Activated CD4-positive, alpha-beta T cell treated with anti-CD3 and anti-CD28 coated beads for 36 hours (primary cell): ENCODE measurements around the gene PIGZ. TPM values are rescaled to one million over a fixed set of nuclear protein-coding genes. Genes with fewer than 3 reads are reported as not detected.

ENCODE experiments used
- ATAC-seq: fragments of 200-7000 bp; cut with Tn5 transposase; one replicate; pipeline ENCODE4 v1.10.0; 2021; ENCODE audit warnings: mild to moderate bottlenecking, moderate library complexity
- CTCF ChIA-PET: fragments of 350-600 bp; sonication (Branson Sonifier 250); formaldehyde crosslinking; loops from one replicate; lab custom pipeline; 2021; ENCODE audit warnings: antibody characterized with exemption; lab: Charles Lee
- POLR2A ChIA-PET: fragments of 350-600 bp; sonication (Branson Sonifier 250); formaldehyde crosslinking; loops from one replicate; lab custom pipeline; 2021; ENCODE audit warnings: antibody characterized with exemption, inconsistent platforms; lab: Charles Lee
- DNase-seq: peaks from one replicate; pipeline ENCODE4 v3.0.0-alpha.2; 2020
- H3K27ac Mint-ChIP-seq: one replicate; pipeline ENCODE4 v1.8.0; 2021; ENCODE audit warnings: mixed read lengths
- H3K27me3 Mint-ChIP-seq: one replicate; pipeline ENCODE4 v1.8.0; 2021; ENCODE audit warnings: mixed read lengths
- H3K36me3 Mint-ChIP-seq: one replicate; pipeline ENCODE4 v1.8.0; 2021; ENCODE audit warnings: low read depth, mixed read lengths
- H3K4me1 Mint-ChIP-seq: one replicate; pipeline ENCODE4 v1.8.0; 2021; ENCODE audit warnings: mixed read lengths
- H3K4me3 Mint-ChIP-seq: one replicate; pipeline ENCODE4 v1.8.0; 2021; ENCODE audit warnings: mild to moderate bottlenecking, moderate library complexity, mixed read lengths
- H3K9me3 Mint-ChIP-seq: one replicate; pipeline ENCODE4 v1.8.0; 2021; ENCODE audit warnings: low read depth, mixed read lengths
- intact Hi-C, 2 experiments: fragments of 100-400 bp; cut with DNase I in 1 of 2; cut with micrococcal nuclease in 1 of 2; formaldehyde crosslinking; loops; one replicate each; pipeline versions ENCODE4 v1.14.2 to v1.15.1; 2022 to 2024; cut with DNase I, micrococcal nuclease
- total RNA-seq, 2 experiments: library from RNA; stranded (reverse); gene quantifications; one replicate each; pipeline ENCODE4 v1.2.3, GENCODE V29; 2021

The PIGZ gene
- total RNA-seq, 2 experiments from 2014 or later = 0.44 to 0.71 TPM

DNA sequence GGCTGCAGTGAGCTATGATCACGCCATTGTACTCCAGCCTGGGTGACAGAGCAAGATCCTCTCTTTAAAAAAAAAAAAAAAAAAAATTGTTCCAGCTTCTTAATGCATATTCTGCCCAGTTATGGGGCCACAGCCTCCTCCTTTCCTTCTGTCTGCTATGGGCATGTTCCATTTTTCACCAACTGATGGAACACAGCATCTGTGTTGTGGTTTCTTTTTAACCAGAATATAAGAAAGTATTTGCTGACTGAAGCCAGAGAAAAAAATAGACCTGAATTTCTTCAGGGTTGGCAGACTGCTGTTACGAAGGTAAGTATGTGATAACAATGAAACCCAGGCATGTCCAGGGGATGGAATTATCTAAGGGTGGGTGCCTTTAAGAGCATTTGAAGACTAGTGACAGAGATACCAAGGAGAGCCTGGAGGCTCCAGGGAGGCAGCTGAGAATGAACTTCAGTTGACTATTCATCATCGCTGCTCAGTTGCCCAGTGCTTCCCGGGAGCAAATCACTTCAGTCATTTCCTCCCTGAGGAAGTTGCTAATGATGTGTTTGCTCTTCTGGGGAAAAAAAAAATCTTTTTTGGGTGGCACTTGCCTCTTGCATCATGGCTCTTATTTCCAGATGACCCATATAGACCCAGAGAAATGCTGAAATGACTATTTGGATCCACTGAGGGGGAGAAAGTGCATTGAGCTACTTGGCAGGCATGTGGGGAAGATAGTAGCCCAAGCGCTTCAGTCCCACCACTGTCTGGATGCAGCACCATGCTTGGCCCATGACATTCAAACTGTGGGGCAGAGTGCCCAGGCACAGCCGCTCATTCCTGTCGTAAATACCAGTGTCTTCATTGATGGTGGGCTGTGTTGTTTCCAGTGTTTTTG, 40.8 kb downstream of the PIGZ start:
- peak overlapping the region; percentile 1 for H3K27ac Mint-ChIP-seq
- no peaks in the 10 kb centered on the region for H3K4me1 Mint-ChIP-seq
- H3K36me3 Mint-ChIP-seq = peaks cover 21% of the 10 kb centered on the region
- intact Hi-C loops = no loop called here
- no peak overlapping the region for H3K4me3 Mint-ChIP-seq
- DNase-seq (no peak), ATAC-seq (no peak)
- ChIA-PET CTCF (no interaction called here), POLR2A (no interaction called here)
- no peaks in the 10 kb centered on the region for H3K9me3 Mint-ChIP-seq
- H3K27me3 Mint-ChIP-seq = no peaks in the 10 kb centered on the region

DNA sequence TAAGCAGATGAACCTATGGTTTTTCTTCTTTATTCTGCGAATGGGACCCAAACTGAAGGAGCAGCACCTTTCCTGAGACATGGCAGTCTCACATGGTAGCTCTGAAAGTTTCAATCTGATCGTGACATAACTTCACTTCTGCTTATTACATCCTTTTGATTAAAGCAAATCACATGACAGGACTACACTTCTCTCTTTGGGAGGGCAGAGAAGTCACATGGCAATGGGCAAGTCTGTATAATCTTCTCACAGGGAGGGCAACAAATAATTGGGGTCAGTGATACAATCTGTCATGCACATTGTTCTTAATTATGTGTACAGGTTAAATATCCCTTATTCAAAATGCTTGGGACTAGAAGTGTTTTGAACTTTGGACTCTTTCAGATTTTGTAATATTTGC, 47.9 kb downstream of the PIGZ start:
- Mint-ChIP-seq H3K27me3 (no peaks in the 10 kb centered on the region), H3K9me3 (no peaks in the 10 kb centered on the region), H3K4me3 (no peak overlapping the region), H3K27ac (no peak overlapping the region), H3K36me3 (peaks cover 13% of the 10 kb centered on the region), H3K4me1 (no peaks in the 10 kb centered on the region)
- ChIA-PET CTCF (no interaction called here), POLR2A (no interaction called here)
- intact Hi-C loops = no loop called here
- no peak for DNase-seq
- ATAC-seq = no peak

DNA sequence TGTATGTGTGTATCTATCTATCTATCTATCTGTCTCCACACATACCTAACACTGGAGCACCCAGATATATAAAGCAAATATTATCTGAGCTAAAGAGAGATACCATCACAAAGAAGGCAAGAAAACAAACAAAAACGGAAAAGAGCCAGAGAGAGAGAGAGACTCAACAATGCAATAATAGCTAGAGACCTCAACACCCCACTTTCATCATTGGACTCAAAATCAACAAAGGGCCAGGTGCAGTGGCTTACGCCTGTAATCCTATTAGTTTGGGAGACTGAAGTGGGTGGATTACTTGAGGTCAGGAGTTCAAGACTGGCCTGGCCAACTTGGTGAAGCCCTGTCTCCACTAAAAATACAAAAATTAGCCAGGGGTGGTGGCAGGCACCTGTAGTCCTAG, 49.7 kb downstream of the PIGZ start:
- H3K4me1 Mint-ChIP-seq = no peaks in the 10 kb centered on the region
- ChIA-PET CTCF (no interaction called here), POLR2A (no interaction called here)
- H3K27me3 Mint-ChIP-seq = no peaks in the 10 kb centered on the region
- peaks cover 24% of the 10 kb centered on the region for H3K36me3 Mint-ChIP-seq
- no peak for ATAC-seq
- no peaks in the 10 kb centered on the region for H3K9me3 Mint-ChIP-seq
- no peak overlapping the region for H3K27ac Mint-ChIP-seq
- no peak for DNase-seq
- intact Hi-C loops = no loop called here
- no peak overlapping the region for H3K4me3 Mint-ChIP-seq

DNA sequence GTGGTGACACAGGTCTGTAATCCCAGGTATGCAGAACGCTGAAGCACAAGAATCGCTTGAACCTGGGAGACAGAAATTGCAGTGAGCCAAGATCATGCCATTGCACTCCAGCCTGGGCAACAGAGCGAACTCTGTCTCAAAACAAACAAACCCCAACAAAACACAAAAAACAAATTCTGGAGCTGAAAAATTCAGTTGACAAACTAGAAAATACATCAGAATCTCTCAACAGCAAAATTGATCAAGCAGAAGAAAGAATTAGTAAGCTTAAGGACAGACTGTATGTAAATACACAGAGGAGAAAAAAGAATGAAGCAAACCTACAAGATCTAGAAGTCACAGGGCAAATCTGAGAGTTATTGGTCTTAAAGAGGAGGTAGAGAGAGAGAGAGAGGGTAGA, 51.6 kb downstream of the PIGZ start:
- no peaks in the 10 kb centered on the region for H3K4me1 Mint-ChIP-seq
- no peak overlapping the region for H3K4me3 Mint-ChIP-seq
- no peaks in the 10 kb centered on the region for H3K27me3 Mint-ChIP-seq
- intact Hi-C loops = no loop called here
- no peak overlapping the region for H3K27ac Mint-ChIP-seq
- ChIA-PET POLR2A (no interaction called here), CTCF (interaction anchor here (0.7 kb wide), 1 partner anchor 263 kb away, joined by 3 read pairs; no protein-coding TSS in a partner anchor)
- peaks cover 23% of the 10 kb centered on the region for H3K36me3 Mint-ChIP-seq
- ATAC-seq (no peak), DNase-seq (no peak)
- H3K9me3 Mint-ChIP-seq = no peaks in the 10 kb centered on the region

DNA sequence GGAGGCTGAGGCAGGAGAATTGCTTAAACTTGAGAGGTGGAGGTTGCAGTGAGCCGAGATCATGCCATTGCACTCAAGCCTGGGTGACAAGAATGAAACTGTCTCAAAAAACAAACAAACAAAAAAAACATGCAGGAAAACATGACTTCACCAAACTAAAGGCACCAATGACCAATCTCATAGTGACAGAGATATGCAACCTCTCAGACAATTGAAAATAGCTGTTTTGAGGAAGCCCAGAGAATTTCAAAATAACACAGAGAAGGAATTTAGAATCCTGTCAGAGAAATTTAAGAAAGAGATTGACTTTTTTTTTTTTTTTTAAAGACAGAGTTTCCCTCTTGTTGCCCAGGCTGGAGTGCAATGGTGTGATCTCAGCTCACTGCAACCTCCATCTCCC, 52.4 kb downstream of the PIGZ start:
- H3K4me1 Mint-ChIP-seq = no peaks in the 10 kb centered on the region
- no peaks in the 10 kb centered on the region for H3K27me3 Mint-ChIP-seq
- intact Hi-C loops = no loop called here
- H3K27ac Mint-ChIP-seq = no peak overlapping the region
- H3K9me3 Mint-ChIP-seq = no peaks in the 10 kb centered on the region
- H3K4me3 Mint-ChIP-seq = no peak overlapping the region
- H3K36me3 Mint-ChIP-seq = peaks cover 23% of the 10 kb centered on the region
- ChIA-PET CTCF (interaction anchor here (0.7 to 0.9 kb wide), 2 partner anchors 141 to 525 kb away, joined by 3 to 4 read pairs; no protein-coding TSS in a partner anchor), POLR2A (no interaction called here)
- ATAC-seq (no peak), DNase-seq (no peak)

DNA sequence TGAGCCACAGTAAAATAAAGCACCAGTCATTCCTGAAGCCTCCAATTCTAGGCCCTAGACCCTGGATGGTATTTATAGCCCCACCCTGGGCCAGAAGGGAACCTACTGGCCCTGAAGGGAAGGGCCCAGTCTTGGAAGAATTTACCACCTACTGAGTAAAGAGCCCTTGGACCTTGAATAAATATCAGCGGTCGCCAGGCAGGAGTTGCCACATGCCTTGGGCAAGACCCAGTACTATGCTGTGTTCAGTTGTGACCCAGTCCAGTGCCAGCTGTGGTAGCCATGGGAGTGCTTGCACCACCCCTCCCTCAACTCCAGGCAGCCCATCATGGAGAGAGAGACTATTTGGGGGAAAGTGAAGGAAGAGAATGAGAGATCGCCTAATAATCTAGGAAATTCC, 53.3 kb downstream of the PIGZ start:
- POLR2A ChIA-PET = no interaction called here
- no peak for DNase-seq
- peaks cover 27% of the 10 kb centered on the region for H3K36me3 Mint-ChIP-seq

DNA sequence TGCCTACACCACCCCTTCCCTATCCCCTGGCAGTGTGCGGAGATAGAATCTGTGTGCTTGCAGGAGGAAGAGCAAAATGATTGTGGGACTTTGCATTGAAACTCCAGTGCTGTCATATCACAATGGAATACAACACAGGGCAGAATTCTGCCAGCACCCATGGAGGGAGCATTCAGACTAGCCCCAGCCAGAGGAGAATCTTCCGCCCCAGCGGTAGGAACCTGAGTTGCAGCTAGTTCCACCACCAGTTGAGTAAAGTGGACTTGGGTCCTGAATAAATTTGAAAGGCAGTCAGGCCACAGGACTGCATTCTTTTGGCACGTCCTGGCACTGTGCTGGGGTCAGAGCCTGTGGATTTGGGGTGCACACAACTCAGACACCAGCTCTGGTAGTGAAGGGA, 53.8 kb downstream of the PIGZ start:
- ChIA-PET POLR2A (no interaction called here), CTCF (no interaction called here)
- peaks cover 27% of the 10 kb centered on the region for H3K36me3 Mint-ChIP-seq
- no peak overlapping the region for H3K27ac Mint-ChIP-seq
- H3K4me1 Mint-ChIP-seq = no peaks in the 10 kb centered on the region
- no peaks in the 10 kb centered on the region for H3K9me3 Mint-ChIP-seq
- intact Hi-C loops = no loop called here
- H3K4me3 Mint-ChIP-seq = no peak overlapping the region
- DNase-seq (no peak), ATAC-seq (no peak)
- no peaks in the 10 kb centered on the region for H3K27me3 Mint-ChIP-seq

More for the DNA sequence above, 53.3 kb downstream of the PIGZ start:
- intact Hi-C loops = no loop called here
- Mint-ChIP-seq H3K27me3 (no peaks in the 10 kb centered on the region), H3K4me3 (no peak overlapping the region), H3K27ac (no peak overlapping the region), H3K9me3 (no peaks in the 10 kb centered on the region), H3K4me1 (no peaks in the 10 kb centered on the region)
- CTCF ChIA-PET = interaction anchor here (0.9 kb wide), 1 partner anchor 140 kb away, joined by 4 read pairs; no protein-coding TSS in a partner anchor
- ATAC-seq = no peak

DNA sequence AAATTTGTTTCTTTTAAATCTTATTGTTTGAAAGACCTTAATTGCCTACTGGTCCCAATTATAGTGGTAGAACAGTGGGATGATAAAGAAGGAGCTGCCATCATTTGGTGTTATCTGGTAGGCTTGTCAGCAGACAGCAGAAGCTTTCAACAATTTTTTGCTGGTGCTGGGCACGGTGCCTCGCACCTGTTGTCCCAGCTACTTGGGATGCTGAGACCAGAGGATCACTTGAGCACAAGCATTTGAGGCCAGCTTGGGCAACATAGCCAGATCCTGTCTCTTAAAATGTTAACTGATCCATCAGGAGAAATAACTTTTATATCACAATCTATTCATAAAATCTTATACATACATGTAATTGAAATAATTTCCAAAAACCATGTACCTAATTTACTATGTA, 64.9 kb downstream of the PIGZ start:
- Mint-ChIP-seq H3K27ac (no peak overlapping the region), H3K9me3 (no peaks in the 10 kb centered on the region), H3K27me3 (no peaks in the 10 kb centered on the region), H3K36me3 (peaks cover 34% of the 10 kb centered on the region), H3K4me1 (no peaks in the 10 kb centered on the region), H3K4me3 (no peak overlapping the region)
- DNase-seq (no peak), ATAC-seq (no peak)
- intact Hi-C loops = no loop called here
- ChIA-PET POLR2A (no interaction called here), CTCF (no interaction called here)

DNA sequence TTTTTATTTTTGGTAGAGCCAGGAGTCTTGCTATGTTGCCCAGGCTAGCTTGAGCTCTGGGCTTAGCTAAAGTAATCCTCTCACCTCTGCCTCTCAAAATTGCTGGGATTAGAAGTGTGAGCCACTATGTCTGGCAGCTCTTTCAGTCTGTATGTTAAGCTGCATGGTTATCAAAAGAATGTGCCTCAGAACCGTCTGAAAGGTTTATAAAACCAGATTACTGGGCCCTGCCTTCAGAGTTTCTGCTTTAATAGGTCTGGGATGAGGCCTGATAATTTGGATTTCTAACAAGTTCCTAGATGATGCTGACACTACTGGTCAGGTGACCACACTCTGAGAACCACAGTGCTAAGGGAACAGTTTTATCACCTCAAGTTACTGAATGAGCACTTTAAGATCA, 66.3 kb downstream of the PIGZ start:
- DNase-seq (no peak), ATAC-seq (no peak)
- Mint-ChIP-seq H3K9me3 (no peaks in the 10 kb centered on the region), H3K4me3 (no peak overlapping the region), H3K36me3 (peaks cover 29% of the 10 kb centered on the region), H3K27ac (no peak overlapping the region), H3K4me1 (no peaks in the 10 kb centered on the region), H3K27me3 (no peaks in the 10 kb centered on the region)
- ChIA-PET POLR2A (no interaction called here), CTCF (interaction anchor here (0.6 to 1.7 kb wide), 3 partner anchors 26 to 163 kb away, joined by 3 to 5 read pairs (median 4); no protein-coding TSS in a partner anchor)
- intact Hi-C loops = no loop called here

DNA sequence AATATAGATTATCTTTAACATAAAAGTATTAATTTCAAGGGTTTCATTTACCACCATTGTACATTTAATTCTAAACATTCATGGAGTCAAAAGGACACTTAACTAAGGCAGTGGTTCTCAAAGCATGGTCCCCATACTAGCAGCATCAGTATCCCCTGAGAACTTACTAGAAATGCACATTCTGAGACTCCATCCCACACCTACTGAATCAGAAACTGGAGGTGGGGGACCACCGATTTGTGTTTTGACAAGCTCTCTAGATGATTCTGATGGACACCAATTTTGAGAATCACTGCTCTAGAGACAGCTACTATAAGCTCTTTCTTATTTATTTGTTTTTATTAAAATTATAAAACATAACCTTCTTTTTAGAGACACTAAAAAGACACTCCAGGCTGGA, 66.9 kb downstream of the PIGZ start:
- DNase-seq = no peak
- Mint-ChIP-seq H3K27ac (no peak overlapping the region), H3K36me3 (peaks cover 27% of the 10 kb centered on the region), H3K27me3 (no peaks in the 10 kb centered on the region), H3K9me3 (no peaks in the 10 kb centered on the region), H3K4me3 (no peak overlapping the region), H3K4me1 (no peaks in the 10 kb centered on the region)
- ChIA-PET CTCF (interaction anchor here (0.6 to 1.7 kb wide), 3 partner anchors 26 to 163 kb away, joined by 3 to 5 read pairs (median 4); no protein-coding TSS in a partner anchor), POLR2A (no interaction called here)
- ATAC-seq = no peak
- intact Hi-C loops = no loop called here
